GM23338 (cell line): Measurements from ENCODE around the gene HLA-F. TPM values are rescaled to one million over a fixed set of nuclear protein-coding genes. Genes with fewer than 3 reads are reported as not detected.

Source experiments
- ATAC-seq: fragments of 200-7000 bp; cut with Tn5 transposase; 3 replicates; pipeline ENCODE4 v1.9.1; 2020
- DNase-seq: peaks from one replicate; pipeline ENCODE4 v3.0.0-alpha.2; 2015; ENCODE audit warnings: low spot score
- H2AFZ ChIP-seq: fragments of 200-600 bp; sonication (generic); 2 replicates; pipeline ENCODE4 v1.8.0; 2016; ENCODE audit warnings: antibody characterized with exemption, mild to moderate bottlenecking, moderate library complexity
- H3F3A ChIP-seq: fragments of 200-600 bp; sonication (generic); replicated peaks from 2 replicates; pipeline ENCODE4 v1.8.0; 2017; ENCODE audit warnings: antibody characterized with exemption, mixed run types, low read depth
- H3K27ac ChIP-seq: fragments of 200-600 bp; sonication (generic); 2 replicates; pipeline ENCODE4 v1.6.1; 2016; ENCODE audit warnings: low read depth
- H3K27me3 ChIP-seq: fragments of 200-600 bp; sonication (generic); 2 replicates; pipeline ENCODE4 v1.8.0; 2016; ENCODE audit warnings: mild to moderate bottlenecking, mixed run types, moderate library complexity; ENCODE audit not compliant: insufficient read depth
- H3K36me3 ChIP-seq: fragments of 200-600 bp; sonication (generic); 2 replicates; pipeline ENCODE4 v1.8.0; 2016; ENCODE audit warnings: mild to moderate bottlenecking; ENCODE audit not compliant: insufficient read depth
- H3K4me1 ChIP-seq: fragments of 200-600 bp; sonication (generic); 2 replicates; pipeline ENCODE4 v1.8.0; 2016; ENCODE audit warnings: mild to moderate bottlenecking, moderate library complexity; ENCODE audit not compliant: insufficient read depth
- H3K4me2 ChIP-seq: fragments of 200-600 bp; sonication (generic); 2 replicates; pipeline ENCODE4 v1.7.1; 2017; ENCODE audit warnings: mixed run types
- H3K4me3 ChIP-seq: fragments of 200-600 bp; sonication (generic); 2 replicates; pipeline ENCODE4 v1.6.1; 2016; ENCODE audit warnings: mixed run types
- H3K79me2 ChIP-seq: fragments of 200-600 bp; sonication (generic); replicated peaks from 2 replicates; pipeline ENCODE4 v1.8.0; 2017; ENCODE audit warnings: mild to moderate bottlenecking; ENCODE audit not compliant: insufficient read depth
- H3K9me2 ChIP-seq: fragments of 200-600 bp; sonication (generic); 2 replicates; pipeline ENCODE4 v1.8.0; 2017; ENCODE audit not compliant: insufficient read depth
- H4K20me1 ChIP-seq: fragments of 200-600 bp; sonication (generic); replicated peaks from 2 replicates; pipeline ENCODE4 v1.8.0; 2017; ENCODE audit warnings: mild to moderate bottlenecking; ENCODE audit not compliant: insufficient read depth
- H3K27ac Mint-ChIP-seq: 2 replicates; pipeline ENCODE4 v1.8.0; 2020; ENCODE audit warnings: inconsistent platforms, mild to moderate bottlenecking, moderate library complexity, mixed read lengths
- H3K27me3 Mint-ChIP-seq: 3 replicates; pipeline ENCODE4 v1.8.0; 2022; ENCODE audit warnings: low read depth, mild to moderate bottlenecking, moderate library complexity, mixed read lengths, inconsistent platforms; ENCODE audit not compliant: insufficient read depth, poor library complexity
- H3K36me3 Mint-ChIP-seq: 3 replicates; pipeline ENCODE4 v1.8.0; 2021; ENCODE audit warnings: low read depth, mild to moderate bottlenecking, inconsistent platforms, moderate library complexity, mixed read lengths
- H3K4me1 Mint-ChIP-seq: 3 replicates; pipeline ENCODE4 v1.8.0; 2020; ENCODE audit warnings: mild to moderate bottlenecking, inconsistent platforms, mixed read lengths
- H3K4me3 Mint-ChIP-seq: 3 replicates; pipeline ENCODE4 v1.8.0; 2021; ENCODE audit warnings: moderate library complexity, mild to moderate bottlenecking, inconsistent platforms, mixed read lengths
- H3K9me3 Mint-ChIP-seq: 3 replicates; pipeline ENCODE4 v1.8.0; 2020; ENCODE audit warnings: moderate library complexity, mild to moderate bottlenecking, inconsistent platforms, mixed read lengths
- CREB1 ChIP-seq: fragments of 250-450 bp; sonication (Bioruptor Pico); IDR thresholded peaks from 2 replicates; pipeline ENCODE4 v1.5.0; 2020; ENCODE audit warnings: low read depth, mild to moderate bottlenecking, moderate library complexity
- EZH2 ChIP-seq: fragments of 200-600 bp; sonication (generic); IDR thresholded peaks from one replicate; pipeline ENCODE4 v1.8.0; 2017; ENCODE audit warnings: antibody characterized with exemption, mild to moderate bottlenecking, low read depth; ENCODE audit not compliant: unreplicated experiment
- EZH2phosphoT487 ChIP-seq: fragments of 200-600 bp; sonication (generic); IDR thresholded peaks from one replicate; pipeline ENCODE4 v1.8.1; 2018; ENCODE audit warnings: antibody characterized with exemption; ENCODE audit not compliant: unreplicated experiment
- JUNB ChIP-seq: IDR thresholded peaks from one replicate; pipeline ENCODE4 v1.6.1; 2016; ENCODE audit warnings: antibody characterized with exemption; ENCODE audit not compliant: unreplicated experiment
- NANOG ChIP-seq: IDR thresholded peaks from 2 replicates; pipeline ENCODE4 v1.6.1; 2016; ENCODE audit warnings: antibody characterized with exemption, borderline replicate concordance
- POLR2AphosphoS5 ChIP-seq: IDR thresholded peaks from 2 replicates; pipeline ENCODE4 v1.6.1; 2016; ENCODE audit warnings: antibody characterized with exemption, low read depth
- STAT1 ChIP-seq: IDR thresholded peaks from one replicate; pipeline ENCODE4 v1.6.1; 2016; ENCODE audit warnings: antibody characterized with exemption; ENCODE audit not compliant: unreplicated experiment
- ZNF114 ChIP-seq: fragments of 250-450 bp; sonication (Bioruptor Pico); IDR thresholded peaks from 2 replicates; pipeline ENCODE4 v1.5.0; 2020; ENCODE audit warnings: mild to moderate bottlenecking, moderate library complexity
- ZNF331 ChIP-seq: fragments of 250-450 bp; sonication (Bioruptor Pico); IDR thresholded peaks from 2 replicates; pipeline ENCODE4 v1.5.0; 2020; ENCODE audit warnings: low read depth, mild to moderate bottlenecking, moderate library complexity
- polyA plus RNA-seq: library from polyadenylated mRNA; unstranded; fragments of >200 nt; fragmentation: Nextera tagmentation; extraction: Ambion mirVana; gene quantifications from 2 replicates; pipeline ENCODE4 v1.2.1, GENCODE V29; 2016
- total RNA-seq: library from RNA; depleted of rRNA; stranded (reverse); fragments of >200 nt; shearing (Covaris generic); gene quantifications from 2 replicates; pipeline ENCODE4 v1.2.3, GENCODE V29; 2014
- TF ChIP-seq, protein P1 (sequence below): fragments of 250-450 bp; sonication (Bioruptor Pico); IDR thresholded peaks from 2 replicates; pipeline ENCODE4 v1.5.0; 2020; ENCODE audit warnings: mild to moderate bottlenecking, moderate library complexity
- TF ChIP-seq, protein P2 (sequence below): IDR thresholded peaks from one replicate; pipeline ENCODE4 v1.6.1; 2018; ENCODE audit warnings: antibody characterized with exemption; ENCODE audit not compliant: unreplicated experiment
- TF ChIP-seq, protein P3 (sequence below), 2 experiments: fragments of 200-600 bp in 1 of 2; sonication (generic) in 1 of 2; conservative IDR thresholded peaks; 2 replicates each; pipeline versions ENCODE4 v1.5.1 to v1.6.1; 2016 to 2017; ENCODE audit warnings: antibody characterized with exemption in 2 of 2, low read depth in 2 of 2, mild to moderate bottlenecking in 2 of 2, moderate library complexity in 1 of 2
- TF ChIP-seq, protein P4 (sequence below): IDR thresholded peaks from 2 replicates; pipeline ENCODE4 v1.6.1; 2016; ENCODE audit warnings: antibody characterized with exemption

Gene HLA-F
- total and polyA plus RNA-seq, 2 experiments from 2014 or later = 4.4 to 10.4 TPM

DNA sequence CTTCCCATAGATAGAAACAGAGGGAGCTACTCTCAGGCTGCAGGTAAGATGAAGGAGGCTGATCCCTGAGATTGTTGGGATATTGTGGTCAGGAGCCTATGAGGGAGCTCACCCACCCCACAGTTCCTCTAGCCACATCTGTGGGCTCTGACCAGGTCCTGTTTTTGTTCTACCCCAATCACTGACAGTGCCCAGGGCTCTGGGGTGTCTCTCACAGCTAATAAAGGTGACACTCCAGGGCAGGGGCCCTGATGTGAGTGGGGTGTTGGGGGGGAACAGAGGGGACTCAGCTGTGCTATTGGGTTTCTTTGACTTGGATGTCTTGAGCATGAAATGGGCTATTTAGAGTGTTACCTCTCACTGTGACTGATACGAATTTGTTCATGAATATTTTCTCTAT lies 2.8 kb downstream of the HLA-F start:
- Histone ChIP-seq H3K9me2 (no peaks in the 10 kb centered on the region; the same call in 1 of the 2 replicates), H3K4me1 (peaks cover 5% of the 10 kb centered on the region; the same call in 1 of the 2 replicates), H3K27me3 (peaks cover 60% of the 10 kb centered on the region), H3K4me3 (no peak overlapping the region), H3F3A (no peaks in the 10 kb centered on the region), H3K4me2 (no peak overlapping the region), H2AFZ (no peak overlapping the region), H3K79me2 (no peaks in the 10 kb centered on the region), H3K27ac (no peak overlapping the region), H3K36me3 (no peaks in the 10 kb centered on the region), H4K20me1 (no peaks in the 10 kb centered on the region; the same call in 1 of the 2 replicates)
- no peak for TF ChIP-seq ZNF114
- TF ChIP-seq STAT1 = no peak
- no peak for TF ChIP-seq NANOG
- TF ChIP-seq POLR2AphosphoS5 = no peak
- TF ChIP-seq, protein P1, sequence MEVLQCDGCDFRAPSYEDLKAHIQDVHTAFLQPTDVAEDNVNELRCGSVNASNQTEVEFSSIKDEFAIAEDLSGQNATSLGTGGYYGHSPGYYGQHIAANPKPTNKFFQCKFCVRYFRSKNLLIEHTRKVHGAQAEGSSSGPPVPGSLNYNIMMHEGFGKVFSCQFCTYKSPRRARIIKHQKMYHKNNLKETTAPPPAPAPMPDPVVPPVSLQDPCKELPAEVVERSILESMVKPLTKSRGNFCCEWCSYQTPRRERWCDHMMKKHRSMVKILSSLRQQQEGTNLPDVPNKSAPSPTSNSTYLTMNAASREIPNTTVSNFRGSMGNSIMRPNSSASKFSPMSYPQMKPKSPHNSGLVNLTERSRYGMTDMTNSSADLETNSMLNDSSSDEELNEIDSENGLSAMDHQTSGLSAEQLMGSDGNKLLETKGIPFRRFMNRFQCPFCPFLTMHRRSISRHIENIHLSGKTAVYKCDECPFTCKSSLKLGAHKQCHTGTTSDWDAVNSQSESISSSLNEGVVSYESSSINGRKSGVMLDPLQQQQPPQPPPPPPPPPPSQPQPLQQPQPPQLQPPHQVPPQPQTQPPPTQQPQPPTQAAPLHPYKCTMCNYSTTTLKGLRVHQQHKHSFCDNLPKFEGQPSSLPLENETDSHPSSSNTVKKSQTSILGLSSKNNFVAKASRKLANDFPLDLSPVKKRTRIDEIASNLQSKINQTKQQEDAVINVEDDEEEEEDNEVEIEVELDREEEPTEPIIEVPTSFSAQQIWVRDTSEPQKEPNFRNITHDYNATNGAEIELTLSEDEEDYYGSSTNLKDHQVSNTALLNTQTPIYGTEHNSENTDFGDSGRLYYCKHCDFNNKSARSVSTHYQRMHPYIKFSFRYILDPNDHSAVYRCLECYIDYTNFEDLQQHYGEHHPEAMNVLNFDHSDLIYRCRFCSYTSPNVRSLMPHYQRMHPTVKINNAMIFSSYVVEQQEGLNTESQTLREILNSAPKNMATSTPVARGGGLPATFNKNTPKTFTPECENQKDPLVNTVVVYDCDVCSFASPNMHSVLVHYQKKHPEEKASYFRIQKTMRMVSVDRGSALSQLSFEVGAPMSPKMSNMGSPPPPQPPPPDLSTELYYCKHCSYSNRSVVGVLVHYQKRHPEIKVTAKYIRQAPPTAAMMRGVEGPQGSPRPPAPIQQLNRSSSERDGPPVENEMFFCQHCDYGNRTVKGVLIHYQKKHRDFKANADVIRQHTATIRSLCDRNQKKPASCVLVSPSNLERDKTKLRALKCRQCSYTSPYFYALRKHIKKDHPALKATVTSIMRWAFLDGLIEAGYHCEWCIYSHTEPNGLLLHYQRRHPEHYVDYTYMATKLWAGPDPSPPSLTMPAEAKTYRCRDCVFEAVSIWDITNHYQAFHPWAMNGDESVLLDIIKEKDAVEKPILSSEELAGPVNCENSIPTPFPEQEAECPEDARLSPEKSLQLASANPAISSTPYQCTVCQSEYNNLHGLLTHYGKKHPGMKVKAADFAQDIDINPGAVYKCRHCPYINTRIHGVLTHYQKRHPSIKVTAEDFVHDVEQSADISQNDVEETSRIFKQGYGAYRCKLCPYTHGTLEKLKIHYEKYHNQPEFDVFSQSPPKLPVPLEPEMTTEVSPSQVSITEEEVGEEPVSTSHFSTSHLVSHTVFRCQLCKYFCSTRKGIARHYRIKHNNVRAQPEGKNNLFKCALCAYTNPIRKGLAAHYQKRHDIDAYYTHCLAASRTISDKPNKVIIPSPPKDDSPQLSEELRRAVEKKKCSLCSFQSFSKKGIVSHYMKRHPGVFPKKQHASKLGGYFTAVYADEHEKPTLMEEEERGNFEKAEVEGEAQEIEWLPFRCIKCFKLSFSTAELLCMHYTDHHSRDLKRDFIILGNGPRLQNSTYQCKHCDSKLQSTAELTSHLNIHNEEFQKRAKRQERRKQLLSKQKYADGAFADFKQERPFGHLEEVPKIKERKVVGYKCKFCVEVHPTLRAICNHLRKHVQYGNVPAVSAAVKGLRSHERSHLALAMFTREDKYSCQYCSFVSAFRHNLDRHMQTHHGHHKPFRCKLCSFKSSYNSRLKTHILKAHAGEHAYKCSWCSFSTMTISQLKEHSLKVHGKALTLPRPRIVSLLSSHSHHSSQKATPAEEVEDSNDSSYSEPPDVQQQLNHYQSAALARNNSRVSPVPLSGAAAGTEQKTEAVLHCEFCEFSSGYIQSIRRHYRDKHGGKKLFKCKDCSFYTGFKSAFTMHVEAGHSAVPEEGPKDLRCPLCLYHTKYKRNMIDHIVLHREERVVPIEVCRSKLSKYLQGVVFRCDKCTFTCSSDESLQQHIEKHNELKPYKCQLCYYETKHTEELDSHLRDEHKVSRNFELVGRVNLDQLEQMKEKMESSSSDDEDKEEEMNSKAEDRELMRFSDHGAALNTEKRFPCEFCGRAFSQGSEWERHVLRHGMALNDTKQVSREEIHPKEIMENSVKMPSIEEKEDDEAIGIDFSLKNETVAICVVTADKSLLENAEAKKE = no peak
- TF ChIP-seq, protein P2, sequence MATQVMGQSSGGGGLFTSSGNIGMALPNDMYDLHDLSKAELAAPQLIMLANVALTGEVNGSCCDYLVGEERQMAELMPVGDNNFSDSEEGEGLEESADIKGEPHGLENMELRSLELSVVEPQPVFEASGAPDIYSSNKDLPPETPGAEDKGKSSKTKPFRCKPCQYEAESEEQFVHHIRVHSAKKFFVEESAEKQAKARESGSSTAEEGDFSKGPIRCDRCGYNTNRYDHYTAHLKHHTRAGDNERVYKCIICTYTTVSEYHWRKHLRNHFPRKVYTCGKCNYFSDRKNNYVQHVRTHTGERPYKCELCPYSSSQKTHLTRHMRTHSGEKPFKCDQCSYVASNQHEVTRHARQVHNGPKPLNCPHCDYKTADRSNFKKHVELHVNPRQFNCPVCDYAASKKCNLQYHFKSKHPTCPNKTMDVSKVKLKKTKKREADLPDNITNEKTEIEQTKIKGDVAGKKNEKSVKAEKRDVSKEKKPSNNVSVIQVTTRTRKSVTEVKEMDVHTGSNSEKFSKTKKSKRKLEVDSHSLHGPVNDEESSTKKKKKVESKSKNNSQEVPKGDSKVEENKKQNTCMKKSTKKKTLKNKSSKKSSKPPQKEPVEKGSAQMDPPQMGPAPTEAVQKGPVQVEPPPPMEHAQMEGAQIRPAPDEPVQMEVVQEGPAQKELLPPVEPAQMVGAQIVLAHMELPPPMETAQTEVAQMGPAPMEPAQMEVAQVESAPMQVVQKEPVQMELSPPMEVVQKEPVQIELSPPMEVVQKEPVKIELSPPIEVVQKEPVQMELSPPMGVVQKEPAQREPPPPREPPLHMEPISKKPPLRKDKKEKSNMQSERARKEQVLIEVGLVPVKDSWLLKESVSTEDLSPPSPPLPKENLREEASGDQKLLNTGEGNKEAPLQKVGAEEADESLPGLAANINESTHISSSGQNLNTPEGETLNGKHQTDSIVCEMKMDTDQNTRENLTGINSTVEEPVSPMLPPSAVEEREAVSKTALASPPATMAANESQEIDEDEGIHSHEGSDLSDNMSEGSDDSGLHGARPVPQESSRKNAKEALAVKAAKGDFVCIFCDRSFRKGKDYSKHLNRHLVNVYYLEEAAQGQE = no peak
- TF ChIP-seq JUNB = no peak
- TF ChIP-seq, protein P3, sequence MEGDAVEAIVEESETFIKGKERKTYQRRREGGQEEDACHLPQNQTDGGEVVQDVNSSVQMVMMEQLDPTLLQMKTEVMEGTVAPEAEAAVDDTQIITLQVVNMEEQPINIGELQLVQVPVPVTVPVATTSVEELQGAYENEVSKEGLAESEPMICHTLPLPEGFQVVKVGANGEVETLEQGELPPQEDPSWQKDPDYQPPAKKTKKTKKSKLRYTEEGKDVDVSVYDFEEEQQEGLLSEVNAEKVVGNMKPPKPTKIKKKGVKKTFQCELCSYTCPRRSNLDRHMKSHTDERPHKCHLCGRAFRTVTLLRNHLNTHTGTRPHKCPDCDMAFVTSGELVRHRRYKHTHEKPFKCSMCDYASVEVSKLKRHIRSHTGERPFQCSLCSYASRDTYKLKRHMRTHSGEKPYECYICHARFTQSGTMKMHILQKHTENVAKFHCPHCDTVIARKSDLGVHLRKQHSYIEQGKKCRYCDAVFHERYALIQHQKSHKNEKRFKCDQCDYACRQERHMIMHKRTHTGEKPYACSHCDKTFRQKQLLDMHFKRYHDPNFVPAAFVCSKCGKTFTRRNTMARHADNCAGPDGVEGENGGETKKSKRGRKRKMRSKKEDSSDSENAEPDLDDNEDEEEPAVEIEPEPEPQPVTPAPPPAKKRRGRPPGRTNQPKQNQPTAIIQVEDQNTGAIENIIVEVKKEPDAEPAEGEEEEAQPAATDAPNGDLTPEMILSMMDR (conservative IDR thresholded peaks at IDR 0.05; ENCODE audit: low read depth in 2 of 2) = no peak
- TF ChIP-seq, protein P4, sequence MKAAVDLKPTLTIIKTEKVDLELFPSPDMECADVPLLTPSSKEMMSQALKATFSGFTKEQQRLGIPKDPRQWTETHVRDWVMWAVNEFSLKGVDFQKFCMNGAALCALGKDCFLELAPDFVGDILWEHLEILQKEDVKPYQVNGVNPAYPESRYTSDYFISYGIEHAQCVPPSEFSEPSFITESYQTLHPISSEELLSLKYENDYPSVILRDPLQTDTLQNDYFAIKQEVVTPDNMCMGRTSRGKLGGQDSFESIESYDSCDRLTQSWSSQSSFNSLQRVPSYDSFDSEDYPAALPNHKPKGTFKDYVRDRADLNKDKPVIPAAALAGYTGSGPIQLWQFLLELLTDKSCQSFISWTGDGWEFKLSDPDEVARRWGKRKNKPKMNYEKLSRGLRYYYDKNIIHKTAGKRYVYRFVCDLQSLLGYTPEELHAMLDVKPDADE = no peak
- no peak for TF ChIP-seq CREB1 (CRISPR knock-in tag)
- no peak for TF ChIP-seq EZH2
- TF ChIP-seq ZNF331 (CRISPR knock-in tag) = no peak
- TF ChIP-seq EZH2phosphoT487 = no peak
- H3K27me3 Mint-ChIP-seq = peaks cover 47% of the 10 kb centered on the region
- no peak overlapping the region for H3K27ac Mint-ChIP-seq
- no peak overlapping the region for H3K4me3 Mint-ChIP-seq
- ATAC-seq (no peak), DNase-seq (no peak)
- H3K4me1 Mint-ChIP-seq = no peaks in the 10 kb centered on the region; the same call in 1 of the 3 replicates
- H3K9me3 Mint-ChIP-seq = no peaks in the 10 kb centered on the region
- H3K36me3 Mint-ChIP-seq = no peaks in the 10 kb centered on the region
